ENCODE measurements around the gene CLSTN2.

The CLSTN2 gene

GRCh38 chr3:140242818-140243276 is 307.9 kb downstream of the CLSTN2 start:
- DNase-seq (ENCODE audit: low spot score) = no peak

GRCh38 chr3:140243575-140243974 is 308.6 kb downstream of the CLSTN2 start:
- DNase-seq (ENCODE audit: low spot score) = no peak

GRCh38 chr3:140244893-140245292 is 309.9 kb downstream of the CLSTN2 start:
- no peak for DNase-seq (ENCODE audit: low spot score)

- DNase-seq (ENCODE audit: low spot score) = no peak
Measured at GRCh38 chr3:140246578-140246977, 311.6 kb downstream of the CLSTN2 start.

GRCh38 chr3:140247775-140248174 is 312.8 kb downstream of the CLSTN2 start:
- no peak for DNase-seq (ENCODE audit: low spot score)

GRCh38 chr3:140249188-140249587 is 314.2 kb downstream of the CLSTN2 start:
- DNase-seq (ENCODE audit: low spot score) = no peak

GRCh38 chr3:140250010-140250855 is 315.2 kb downstream of the CLSTN2 start:
- DNase-seq (ENCODE audit: low spot score) = no peak

GRCh38 chr3:140250945-140251344 is 316.0 kb downstream of the CLSTN2 start:
- no peak for DNase-seq (ENCODE audit: low spot score)

GRCh38 chr3:140251678-140252077 is 316.7 kb downstream of the CLSTN2 start:
- DNase-seq (ENCODE audit: low spot score) = no peak

- DNase-seq (ENCODE audit: low spot score) = no peak
Measured at GRCh38 chr3:140252812-140253656, 318.0 kb downstream of the CLSTN2 start.

GRCh38 chr3:140258222-140258724 is 323.3 kb downstream of the CLSTN2 start:
- no peak for DNase-seq (ENCODE audit: low spot score)

- no peak for DNase-seq (ENCODE audit: low spot score)
Measured at GRCh38 chr3:140265302-140265701, 330.3 kb downstream of the CLSTN2 start.

GRCh38 chr3:140268103-140268502 is 333.1 kb downstream of the CLSTN2 start:
- no peak for DNase-seq (ENCODE audit: low spot score)

- DNase-seq (ENCODE audit: low spot score) = no peak
Measured at GRCh38 chr3:140268610-140269009, 333.6 kb downstream of the CLSTN2 start.

- no peak for DNase-seq (ENCODE audit: low spot score)
Measured at GRCh38 chr3:140270329-140270728, 335.3 kb downstream of the CLSTN2 start.

GRCh38 chr3:140273542-140274195 is 338.7 kb downstream of the CLSTN2 start:
- DNase-seq (ENCODE audit: low spot score) = no peak

- no peak for DNase-seq (ENCODE audit: low spot score)
Measured at GRCh38 chr3:140274429-140274828, 339.4 kb downstream of the CLSTN2 start.

GRCh38 chr3:140276703-140277102 is 341.7 kb downstream of the CLSTN2 start:
- no peak for DNase-seq (ENCODE audit: low spot score)

GRCh38 chr3:140277886-140278285 is 342.9 kb downstream of the CLSTN2 start:
- DNase-seq (ENCODE audit: low spot score) = no peak

- DNase-seq (ENCODE audit: low spot score) = no peak
Measured at GRCh38 chr3:140284372-140284771, 349.4 kb downstream of the CLSTN2 start.

GRCh38 chr3:140285380-140285779 is 350.4 kb downstream of the CLSTN2 start:
- DNase-seq (ENCODE audit: low spot score) = no peak

GRCh38 chr3:140288595-140288994 is 353.6 kb downstream of the CLSTN2 start:
- no peak for DNase-seq (ENCODE audit: low spot score)

All from CD4-positive, alpha-beta T cell treated with Interleukin-6 at 100 ng/mL for 8 hours (primary cell).